ENCODE data around the gene SNAP47.

Gene SNAP47

DNA sequence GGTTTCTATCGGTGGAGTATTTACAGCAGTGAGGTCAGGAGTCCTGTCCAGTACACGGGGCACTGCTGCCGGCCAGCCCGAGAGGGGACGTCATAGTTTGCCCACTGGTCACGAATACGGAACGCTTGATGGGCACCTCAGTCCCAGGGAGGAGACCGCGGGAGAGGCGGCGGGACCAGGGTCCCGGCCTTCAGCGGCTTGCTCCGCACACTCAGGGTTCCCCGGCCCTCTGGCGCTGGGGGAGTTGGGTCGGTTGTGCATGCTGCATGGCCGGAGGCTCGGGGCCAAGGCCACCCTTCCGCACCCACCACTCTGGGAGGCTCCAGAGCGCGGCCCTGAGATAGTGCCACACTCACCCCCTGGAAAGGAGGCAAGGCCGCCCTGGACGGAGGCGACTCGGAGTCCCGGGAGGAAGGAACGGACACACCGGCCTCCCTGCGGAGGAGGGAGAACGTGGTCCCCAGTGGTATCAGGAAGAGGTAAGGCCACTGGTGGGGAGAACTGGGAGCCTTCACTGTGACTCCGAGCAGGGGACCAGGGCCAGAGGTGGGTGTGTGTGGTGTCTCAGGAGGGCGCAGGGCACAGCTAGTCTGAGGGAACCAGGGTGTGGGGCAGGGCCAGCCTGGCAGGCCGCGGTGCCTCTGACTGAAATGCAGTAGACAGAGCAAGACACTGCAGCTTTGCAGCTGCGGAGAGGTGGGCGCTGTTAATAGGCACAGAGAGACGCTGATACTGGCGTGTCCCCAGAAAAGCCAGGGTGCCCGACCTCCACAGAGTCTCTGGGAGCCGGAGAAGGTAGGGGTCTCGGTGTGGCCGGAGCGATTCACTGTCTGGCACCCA is 51.7 kb downstream of the SNAP47 start:
- no peak for DNase-seq

DNA sequence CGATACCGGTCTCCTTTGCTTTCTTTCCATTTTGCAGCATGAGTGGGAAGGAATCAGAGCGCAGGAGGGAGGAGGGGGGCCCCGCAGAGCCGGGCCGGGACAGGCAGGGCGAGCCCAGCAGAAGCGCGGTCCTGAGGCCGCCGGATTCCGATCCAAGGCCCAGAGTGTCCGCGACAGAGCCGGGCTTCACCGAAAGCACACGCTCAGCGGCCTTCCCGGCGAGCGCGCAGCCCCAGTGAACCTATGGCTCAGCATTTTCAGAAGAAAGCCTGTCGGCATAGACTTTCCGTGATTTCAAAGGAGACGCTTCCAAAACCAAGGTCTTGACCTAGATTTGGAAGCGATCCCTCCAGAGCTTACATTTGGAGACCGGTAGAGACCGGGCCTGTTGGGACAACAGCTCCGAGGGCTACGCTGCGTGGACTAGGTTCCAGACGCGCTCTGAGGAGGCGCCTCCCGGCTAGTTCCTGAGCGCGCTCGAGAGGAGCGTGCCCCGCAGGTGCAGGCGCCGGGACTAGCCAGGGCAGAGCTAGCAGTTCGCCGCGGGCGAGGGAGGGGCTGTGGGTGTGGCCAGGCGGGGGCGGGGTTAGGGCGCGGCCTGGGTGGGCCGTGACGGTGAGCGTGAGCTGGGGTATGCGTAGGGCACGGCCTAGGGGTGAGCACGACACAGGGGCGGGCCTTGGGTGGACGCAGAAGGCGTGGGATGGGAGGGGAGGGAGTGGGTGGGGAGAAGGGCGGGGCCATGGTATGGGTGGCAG is 52.5 kb downstream of the SNAP47 start:
- DNase-seq = peak; percentile 94

DNA sequence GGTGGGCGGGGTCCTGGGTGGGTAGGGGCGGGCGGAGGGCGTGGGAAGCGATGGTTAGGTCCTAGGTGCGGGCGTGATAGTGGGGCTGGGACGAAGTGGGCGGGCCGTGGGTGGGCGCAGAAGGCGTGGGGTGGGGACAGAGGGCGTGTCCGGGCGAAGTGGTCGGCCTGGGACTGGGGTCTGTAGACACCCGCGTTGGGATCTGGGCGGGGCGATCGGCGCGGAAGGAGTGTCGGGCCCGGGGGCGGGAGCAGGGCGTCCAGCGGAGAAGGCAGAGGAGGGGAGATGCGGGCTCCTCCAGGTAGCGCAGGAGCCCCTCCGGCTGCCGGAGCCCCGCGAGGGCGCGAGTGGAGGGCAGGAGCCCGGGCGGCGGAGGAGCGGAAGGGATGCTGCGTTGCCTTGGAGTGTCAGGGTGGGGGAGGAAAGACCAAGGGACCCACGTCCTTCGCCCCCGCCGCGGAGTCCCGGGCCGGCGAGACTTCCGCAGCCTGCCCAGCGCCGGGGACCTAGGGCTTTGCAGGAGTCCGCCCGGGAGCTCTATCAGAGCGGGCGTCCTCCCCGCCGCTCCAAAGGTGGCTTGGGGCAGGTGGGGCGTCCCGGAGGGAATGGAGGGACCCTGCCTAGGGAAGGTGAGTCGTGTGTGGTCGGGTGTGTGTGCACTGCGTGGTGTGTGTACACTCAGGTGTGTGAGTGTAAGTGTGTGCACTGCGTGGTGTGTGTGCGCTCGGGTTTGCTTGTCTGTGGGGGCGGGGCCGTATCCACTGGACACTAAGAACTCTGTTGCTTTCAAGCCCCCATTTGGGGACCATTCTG is 53.2 kb downstream of the SNAP47 start:
- DNase-seq = no peak

DNA sequence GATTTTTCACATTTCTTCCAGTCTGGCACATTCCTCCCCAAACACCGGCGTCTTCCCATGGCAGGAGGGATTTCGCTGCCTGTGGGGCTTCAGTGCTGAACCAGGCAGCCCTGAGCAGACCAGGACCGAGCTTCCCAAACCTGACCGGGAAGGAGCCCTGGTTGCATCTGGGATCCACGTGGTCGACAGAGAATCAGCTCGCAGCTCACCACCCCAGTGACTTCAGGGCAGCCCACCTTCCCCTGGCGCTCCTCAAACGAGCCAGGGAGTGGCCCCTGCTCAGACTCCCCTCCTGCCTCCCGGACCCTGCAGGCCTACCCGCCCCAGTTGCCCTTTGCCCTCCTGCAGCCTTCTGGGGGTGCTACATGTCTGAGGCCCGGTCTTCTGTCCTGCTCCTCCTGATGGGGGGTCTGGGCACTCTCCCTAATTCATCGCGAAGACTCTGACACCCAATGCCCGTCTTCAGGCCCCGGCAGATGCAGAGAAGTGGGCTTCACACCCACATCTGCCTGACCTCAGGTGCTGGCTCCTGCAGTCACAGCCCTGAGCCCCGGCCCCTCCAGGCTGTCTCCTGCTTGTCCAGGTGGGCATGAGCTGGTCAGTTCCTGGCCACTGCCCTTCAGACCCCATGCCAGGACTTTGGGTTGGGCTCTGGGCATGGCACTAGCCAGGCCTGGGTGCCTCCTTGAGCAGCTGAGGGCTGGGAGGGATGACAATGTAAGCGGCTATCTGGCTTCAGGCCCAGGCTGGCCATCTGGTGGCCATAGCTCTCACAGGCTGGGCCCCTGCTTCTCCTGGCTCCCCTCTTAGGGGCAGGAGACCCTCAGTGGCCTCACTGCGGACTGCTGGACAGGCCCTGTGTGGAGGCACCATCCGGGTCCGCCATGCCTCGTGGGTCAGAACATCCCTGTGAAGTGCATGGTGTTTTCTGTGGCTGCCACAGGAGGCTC is 54.1 kb downstream of the SNAP47 start:
- DNase-seq = no peak

DNA sequence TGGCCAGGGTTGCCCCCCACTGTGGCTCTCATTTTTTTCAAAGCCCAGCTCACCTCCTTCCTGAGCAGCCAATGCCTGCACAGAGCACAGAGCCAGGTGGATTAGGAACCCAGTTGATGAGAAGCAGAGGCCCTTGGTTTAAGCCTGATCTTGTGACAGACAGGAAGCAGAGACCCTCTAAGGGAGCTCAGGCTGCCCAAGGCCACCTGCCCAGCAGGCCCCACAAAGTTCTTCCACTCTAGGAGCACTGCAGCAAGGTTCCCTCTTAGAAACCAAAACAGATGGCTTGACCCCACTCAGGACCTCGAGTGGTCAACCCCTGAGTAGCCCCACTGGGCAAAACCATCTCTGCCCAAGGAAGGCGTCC is 54.8 kb downstream of the SNAP47 start:
- no peak for DNase-seq

DNA sequence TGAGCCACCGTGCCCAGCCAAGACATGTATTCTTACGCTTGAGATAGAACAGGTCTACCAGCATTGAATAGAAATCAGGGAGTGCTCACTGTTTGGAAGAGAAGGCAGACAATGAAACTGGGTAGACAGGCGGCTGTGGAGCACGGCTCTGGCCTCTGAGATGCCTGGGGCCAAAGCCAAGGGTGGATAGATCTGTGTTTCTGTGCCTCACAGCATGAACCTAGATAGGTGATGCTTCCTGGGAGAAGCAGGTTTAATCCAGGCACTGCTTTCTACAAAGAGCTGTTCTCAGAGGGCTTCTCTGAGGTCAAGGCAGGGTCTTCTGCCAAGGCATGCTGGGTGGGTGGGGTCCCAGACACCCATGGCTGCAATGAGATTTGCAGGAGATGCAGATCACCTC is 55.6 kb downstream of the SNAP47 start:
- DNase-seq = no peak

DNA sequence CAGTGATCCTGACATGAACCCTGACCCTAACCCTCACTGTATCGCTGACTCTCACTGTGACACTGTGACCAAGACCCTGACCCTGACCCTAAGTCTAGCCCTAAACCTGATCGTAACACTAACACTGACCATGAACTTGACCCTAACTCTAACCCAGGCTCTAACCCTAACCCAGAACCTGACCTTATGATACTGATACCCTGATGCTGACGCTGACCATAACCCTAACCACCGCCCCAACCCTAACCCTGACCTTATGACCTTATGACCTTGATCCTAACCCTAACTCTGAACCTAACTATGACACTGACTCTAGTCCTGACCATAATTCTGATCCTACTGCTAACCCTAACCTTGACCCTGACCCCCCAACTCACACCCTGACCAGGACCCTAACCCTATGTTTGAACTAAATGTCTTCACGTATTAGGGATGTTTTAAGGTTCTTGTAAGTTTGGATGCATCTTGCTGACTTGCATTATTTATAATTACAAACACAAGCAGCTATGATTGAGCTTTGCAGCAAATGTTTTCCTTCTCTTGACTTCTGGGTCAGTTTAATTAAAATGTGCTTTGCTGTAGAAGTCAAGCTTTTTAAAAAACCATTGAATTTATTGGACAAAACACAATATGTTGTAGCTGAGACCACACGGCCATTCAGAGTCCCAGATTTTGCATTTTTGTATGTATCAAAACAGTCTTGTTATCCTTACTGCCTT is 56.3 kb downstream of the SNAP47 start:
- no peak for DNase-seq

DNA sequence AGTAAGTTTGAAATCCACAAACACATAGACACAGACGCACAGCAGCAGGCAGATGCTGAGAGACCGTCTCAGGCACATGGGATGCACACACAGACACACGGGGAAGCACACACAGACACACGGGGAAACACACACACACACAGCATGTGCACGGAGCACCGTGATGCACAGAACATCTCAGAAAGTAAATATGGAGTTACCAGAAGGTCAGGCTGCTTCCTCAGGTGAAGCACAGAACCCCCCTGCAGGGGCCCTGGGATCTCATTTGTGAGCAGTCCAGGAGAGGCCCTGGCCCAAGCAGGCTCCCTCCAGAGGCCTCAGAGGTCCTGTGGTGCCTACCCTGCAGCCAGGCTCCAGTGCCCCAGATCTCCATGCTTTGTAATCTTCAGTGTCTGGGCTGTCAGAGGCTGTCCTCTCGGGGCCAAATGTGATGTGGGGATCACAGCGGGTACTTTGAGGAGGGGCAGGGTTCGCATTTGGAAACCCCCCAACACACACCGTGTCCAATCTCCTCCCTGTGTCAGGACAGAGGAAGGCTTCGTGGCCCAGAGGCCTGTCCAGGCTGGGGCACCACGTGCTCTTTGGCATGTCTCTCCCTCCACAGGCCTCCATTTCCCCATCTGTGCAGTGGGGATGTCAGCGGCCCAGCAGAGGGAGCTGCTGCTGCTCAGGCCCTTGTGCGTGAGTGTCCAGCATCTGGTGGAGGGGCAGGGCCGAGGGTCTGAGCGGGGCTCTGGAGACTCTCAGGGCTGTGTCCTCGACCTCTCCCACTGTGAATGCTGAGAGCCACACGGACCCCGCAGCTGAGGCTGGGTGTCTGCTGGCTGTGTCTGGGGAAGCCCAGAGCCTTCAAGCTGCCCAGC is 57.2 kb downstream of the SNAP47 start:
- no peak for DNase-seq

DNA sequence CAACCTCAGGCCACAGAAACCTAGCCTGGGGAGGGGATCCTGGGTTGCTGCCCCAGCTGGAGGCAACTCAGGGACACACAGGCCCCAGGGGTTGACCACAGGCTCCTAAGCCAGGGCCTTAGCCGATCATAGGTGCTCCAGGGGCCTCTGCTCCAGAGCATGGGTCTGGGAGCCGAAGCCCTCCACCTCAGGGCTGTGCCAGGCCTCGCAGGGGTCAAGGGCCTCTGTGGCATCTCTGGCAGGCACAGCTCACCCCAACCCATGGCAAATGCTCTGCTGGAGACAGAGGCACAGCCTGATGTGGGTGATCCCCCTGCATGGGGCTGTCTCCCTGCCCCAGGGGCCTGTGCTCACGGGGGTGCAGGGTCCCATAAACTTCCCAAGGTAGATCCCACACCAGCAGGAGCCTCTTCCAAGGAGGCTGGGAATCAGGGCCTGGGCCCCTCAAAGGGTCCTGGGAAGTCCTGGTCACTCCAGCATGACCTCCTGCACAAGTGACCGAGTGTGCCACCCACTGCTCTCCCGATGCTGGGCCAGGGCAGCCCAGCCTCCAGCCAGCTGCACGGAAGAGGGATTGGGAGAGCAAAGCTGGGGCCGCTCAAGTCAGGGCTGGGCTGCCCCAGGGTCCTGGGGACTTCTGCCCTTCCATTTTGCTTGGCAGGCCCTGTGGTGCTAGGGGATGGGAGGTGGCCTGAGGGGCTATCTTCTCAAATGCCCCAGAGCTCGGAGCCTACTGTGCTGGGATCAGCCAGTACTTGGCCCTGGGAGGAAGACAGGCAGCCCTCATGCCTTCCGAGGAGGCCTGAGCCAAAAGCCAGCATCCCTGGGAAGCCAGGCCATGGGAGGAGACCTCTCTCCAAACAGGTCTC is 58.1 kb downstream of the SNAP47 start:
- DNase-seq = no peak

DNA sequence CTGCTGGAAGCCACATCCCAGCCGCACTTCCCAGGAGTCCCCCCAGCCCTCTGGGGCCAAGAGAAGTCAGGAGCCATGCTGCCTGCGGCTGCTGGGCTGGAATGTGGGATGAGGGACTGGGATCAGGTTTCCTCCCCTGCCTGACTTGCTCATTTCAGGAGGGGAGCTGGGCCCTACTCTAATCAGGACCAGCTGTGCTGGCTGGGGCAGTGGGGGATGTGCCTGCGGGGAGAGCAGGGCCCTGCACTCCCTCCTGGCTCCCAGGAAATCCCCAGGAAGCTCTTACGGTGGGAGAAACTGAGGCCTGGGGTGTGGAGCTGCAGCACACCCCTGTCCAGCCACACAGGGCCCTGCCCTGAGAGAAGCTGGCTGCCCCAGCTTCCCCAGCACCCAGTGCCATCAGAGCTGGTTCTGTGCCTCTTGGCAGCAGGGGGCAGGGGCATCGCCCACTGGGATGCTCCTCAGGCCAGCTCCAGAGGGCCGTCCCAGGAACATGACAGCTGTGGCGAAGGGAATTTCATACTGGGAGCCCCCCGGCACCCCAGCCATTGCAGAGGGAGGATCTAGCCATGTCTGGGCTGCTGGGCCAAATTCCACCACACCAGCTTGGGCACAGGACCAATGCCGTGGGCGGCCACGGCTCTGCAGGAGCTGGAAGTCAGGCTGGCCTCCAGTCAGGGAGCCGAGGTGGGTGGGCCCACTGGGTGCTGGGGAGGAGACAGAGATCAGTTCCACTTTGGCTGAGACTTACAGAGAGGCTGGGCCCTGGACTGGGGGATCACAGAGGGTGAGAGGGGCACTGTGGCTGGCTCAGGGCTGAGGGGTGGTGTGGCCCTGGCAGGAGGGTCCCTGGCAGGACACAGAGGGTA is 58.9 kb downstream of the SNAP47 start:
- DNase-seq = no peak

DNA sequence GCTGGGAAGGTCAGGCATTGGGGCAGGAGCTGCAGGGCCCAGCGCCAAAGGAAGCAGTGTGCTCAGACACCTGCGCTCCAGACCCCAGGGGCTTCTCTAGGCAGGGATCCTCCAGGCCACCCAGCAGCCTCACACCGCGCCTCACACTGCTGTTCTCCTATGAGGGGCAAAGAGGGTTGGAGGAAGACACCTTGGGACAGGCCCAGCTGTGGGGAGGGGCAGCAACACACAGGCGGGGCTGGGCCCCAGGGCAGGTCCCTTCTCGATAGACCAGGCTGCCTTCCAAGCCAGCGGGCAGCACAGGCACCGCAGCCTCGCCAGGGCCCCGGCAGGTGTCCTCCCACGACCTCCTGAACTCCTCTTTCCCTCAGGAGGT is 59.6 kb downstream of the SNAP47 start:
- no peak for DNase-seq

DNA sequence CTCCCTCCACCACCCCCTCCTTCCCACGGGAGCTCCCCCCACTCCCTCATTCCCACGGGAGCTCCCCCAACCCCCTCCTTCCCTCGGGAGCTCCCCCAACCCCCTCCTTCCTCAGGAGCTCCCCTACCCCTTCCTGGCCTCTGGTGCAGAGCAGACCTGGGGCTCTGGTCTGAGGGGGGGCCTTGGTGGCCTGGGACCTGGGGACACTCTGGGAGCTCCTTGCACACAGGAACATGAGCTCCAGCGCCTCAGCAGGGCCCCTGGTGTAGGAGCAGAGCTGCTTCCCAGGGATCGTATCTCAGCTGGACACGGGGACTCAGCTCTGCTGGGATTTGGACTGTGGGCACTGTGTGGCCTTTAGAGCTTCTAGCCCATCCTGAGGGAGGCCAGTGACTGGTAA is 60.5 kb downstream of the SNAP47 start:
- DNase-seq = no peak

DNA sequence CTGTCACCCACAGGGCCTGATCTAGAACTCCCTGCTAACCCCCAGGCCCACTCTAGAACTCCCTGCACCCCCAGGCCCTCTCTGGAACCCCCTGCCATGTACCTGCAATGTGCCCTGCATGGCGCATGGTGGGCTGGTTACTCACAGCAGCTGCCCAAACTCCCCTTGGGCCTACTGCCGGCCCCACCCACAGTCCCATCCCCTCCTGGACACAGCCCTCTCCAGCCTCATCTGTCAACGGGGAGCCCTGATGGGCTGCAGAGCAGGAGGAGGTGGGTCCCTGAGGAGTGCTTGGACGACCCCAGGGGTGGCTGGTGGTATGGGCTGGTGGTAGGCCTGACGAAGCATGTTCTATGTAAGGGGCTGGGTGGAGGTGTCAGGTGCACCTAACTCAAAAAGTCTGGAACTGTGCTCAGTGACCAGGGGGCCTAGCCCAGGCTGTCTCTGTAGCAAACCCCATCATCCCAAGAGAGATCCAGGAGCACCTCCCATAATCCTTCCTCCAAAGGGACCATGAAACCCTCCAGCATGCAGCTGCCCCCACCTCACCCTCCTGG is 61.2 kb downstream of the SNAP47 start:
- no peak for DNase-seq

DNA sequence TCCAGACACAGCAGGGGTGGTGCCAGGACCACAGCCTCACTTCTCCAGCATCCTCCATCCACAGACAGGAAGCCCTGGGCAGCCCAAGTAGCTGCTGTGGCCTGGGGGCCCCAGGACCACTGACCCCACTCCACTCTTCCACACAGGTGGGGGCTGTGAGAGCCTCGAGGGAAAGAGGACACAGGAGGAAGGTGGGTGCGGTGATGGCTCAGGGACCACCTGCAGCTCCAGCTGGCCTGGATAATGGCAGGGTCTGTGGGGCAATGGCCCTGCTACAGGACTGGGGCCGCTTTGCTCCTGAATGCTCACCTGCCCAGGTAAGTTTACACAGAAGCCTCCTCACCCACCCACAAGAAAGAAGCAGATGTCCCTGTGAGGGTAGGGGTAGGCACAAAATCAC is 61.9 kb downstream of the SNAP47 start:
- no peak for DNase-seq

DNA sequence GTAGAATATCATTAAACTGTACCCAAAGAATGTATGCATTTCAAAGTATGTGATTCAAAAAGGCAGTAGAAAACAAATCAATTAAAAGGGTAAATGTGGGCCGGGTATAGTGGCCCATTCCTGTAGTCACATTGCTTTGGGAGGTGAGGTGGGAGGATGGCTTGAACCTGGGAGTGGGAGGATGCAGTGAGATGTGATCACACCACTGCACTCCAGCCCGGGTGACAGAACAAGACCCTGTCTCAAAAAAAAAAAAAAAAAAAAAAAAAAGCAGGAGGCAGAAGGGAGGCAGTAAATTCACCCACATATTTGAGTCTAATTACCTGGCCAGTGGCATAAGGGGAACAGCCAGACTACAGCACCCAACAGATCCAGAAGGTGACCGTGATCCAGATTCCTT is 62.4 kb downstream of the SNAP47 start:
- no peak for DNase-seq

DNA sequence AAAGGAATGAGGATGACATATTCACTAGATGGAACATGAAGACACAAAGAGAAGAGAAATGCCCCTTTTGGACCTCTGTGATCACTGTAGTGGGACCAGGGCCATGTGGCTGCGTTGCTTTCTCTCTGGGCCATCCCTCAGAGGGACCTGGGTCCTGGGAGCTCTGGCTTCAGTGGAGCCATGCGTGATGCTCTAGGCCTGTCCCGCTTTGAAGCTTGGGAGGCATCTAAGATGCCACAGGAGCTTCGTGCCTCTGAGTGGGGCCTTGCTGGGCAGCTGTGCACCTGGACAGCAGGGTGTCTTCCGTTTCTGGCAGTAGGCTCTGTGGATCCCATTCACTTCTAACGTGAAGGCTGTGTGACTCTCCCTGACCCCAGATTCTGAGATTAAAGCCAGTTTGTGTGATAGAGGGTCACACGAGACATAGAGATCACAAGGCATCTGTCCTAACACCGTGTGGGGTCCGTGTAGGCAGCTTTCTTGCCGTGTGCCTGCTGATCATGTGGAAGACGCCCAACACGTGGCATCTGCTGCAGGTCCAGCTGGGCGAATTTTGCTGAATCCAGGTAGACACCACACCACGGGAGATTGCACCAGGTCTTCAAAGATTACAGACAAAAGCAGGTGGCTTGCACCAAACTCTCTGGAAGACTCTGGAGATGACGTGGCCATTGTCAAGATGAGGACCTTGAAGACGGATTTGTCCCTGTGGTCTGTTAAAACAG is 63.0 kb downstream of the SNAP47 start:
- no peak for DNase-seq

DNA sequence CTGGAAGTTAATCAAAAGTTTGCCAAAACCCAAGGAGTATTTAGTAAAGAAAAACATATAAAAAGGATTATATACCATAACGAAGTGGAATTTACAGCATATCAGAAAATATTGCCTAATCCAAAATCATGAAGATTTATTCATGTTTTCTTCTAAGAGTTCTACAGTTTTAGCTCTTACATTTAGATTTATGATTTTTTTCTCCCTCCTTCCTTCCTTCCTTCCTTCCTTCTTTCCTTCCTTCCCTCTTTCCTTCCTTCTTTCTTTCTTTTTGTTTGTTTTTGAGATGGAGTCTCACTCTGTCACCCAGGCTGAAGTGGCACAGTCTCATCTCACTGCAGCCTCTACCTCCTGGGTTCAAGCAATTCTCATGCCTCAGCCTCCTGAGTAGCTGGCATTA is 64.5 kb downstream of the SNAP47 start:
- DNase-seq = no peak

DNA sequence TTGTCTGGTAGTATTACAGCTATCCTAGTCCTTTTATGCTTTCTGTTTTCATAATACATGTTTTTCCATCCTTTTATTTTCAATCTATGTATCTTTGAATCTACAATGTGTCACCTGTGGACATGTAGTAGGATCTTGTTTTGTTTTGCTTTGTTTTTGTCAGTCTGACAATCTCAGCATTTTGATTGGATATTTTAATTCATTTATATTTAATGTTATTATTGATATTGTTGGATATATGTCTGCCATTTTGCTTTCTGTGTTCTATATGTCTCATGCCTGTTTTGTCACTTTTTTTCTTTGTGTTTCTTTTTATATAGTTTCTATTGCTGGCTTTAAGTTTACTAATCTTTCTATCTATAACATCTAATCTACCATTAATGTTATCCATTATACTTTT is 68.7 kb downstream of the SNAP47 start:
- DNase-seq = no peak
